OCI-LY7 (cell line): ENCODE results near the gene GALR3. TPM values are rescaled to one million over a fixed set of nuclear protein-coding genes. Genes with fewer than 3 reads are reported as not detected.

Experiments used
- BruUV-seq: library from RNA; stranded (reverse); fragments of 400-500 nt; replicated peaks from 2 replicates; lab custom pipeline; 2021; lab: Mats Ljungman, UMichigan
- CTCF ChIA-PET: fragments of 300-600 bp; sonication (Branson Sonifier 250); formaldehyde crosslinking; loops from one replicate; lab custom pipeline; 2022; ENCODE audit warnings: antibody characterized with exemption; ENCODE audit not compliant: unreplicated experiment; lab: Charles Lee
- POLR2A ChIA-PET: fragments of 300-600 bp; sonication (Branson Sonifier 250); formaldehyde crosslinking; loops from one replicate; lab custom pipeline; 2022; ENCODE audit warnings: antibody characterized with exemption; lab: Charles Lee
- DNase-seq: peaks from one replicate; pipeline ENCODE4 v3.0.0-alpha.2; 2015; ENCODE audit warnings: low spot score
- H2AFZ ChIP-seq: fragments of 200-600 bp; sonication (generic), shearing (Covaris generic); 2 replicates; pipeline ENCODE4 v1.6.1; 2014; ENCODE audit warnings: mild to moderate bottlenecking, antibody characterized with exemption, low read length, moderate library complexity
- H3K27ac ChIP-seq: fragments of 200-600 bp; sonication (generic); 2 replicates; pipeline ENCODE4 v1.5.1; 2014; ENCODE audit warnings: mixed run types, low read depth, mild to moderate bottlenecking, moderate library complexity, low read length, inconsistent platforms; ENCODE audit not compliant: poor library complexity, severe bottlenecking
- H3K36me3 ChIP-seq: fragments of 200-600 bp; sonication (generic); 2 replicates; pipeline ENCODE4 v1.6.1; 2014; ENCODE audit warnings: mild to moderate bottlenecking, antibody characterized with exemption, low read length, moderate library complexity, mixed read lengths; ENCODE audit not compliant: insufficient read depth
- H3K4me1 ChIP-seq: fragments of 200-600 bp; sonication (generic); 2 replicates; pipeline ENCODE4 v1.5.1; 2014; ENCODE audit warnings: mild to moderate bottlenecking, low read length; ENCODE audit not compliant: insufficient read depth, poor library complexity, severe bottlenecking
- H3K4me2 ChIP-seq: fragments of 200-600 bp; sonication (generic); 2 replicates; pipeline ENCODE4 v1.6.1; 2014; ENCODE audit warnings: mild to moderate bottlenecking, low read length
- H3K4me3 ChIP-seq: fragments of 200-600 bp; sonication (generic); 2 replicates; pipeline ENCODE4 v1.5.1; 2014; ENCODE audit warnings: mild to moderate bottlenecking, low read depth, low read length; ENCODE audit not compliant: poor library complexity, severe bottlenecking
- H3K79me2 ChIP-seq: fragments of 200-600 bp; sonication (generic); 2 replicates; pipeline ENCODE4 v1.6.1; 2016; ENCODE audit warnings: low read depth, mild to moderate bottlenecking, low read length, moderate library complexity, mixed read lengths; ENCODE audit not compliant: insufficient read depth
- H3K9me2 ChIP-seq: fragments of 200-600 bp; sonication (generic); 2 replicates; pipeline ENCODE4 v1.6.1; 2016; ENCODE audit warnings: mild to moderate bottlenecking, low read length, mixed read lengths; ENCODE audit not compliant: insufficient read depth
- H3K9me3 ChIP-seq: fragments of 200-600 bp; sonication (generic); 2 replicates; pipeline ENCODE4 v1.6.1; 2014; ENCODE audit warnings: mild to moderate bottlenecking, mixed run types, low read length, mixed read lengths
- H4K20me1 ChIP-seq: fragments of 200-600 bp; sonication (generic); 2 replicates; pipeline ENCODE4 v1.6.1; 2014; ENCODE audit warnings: mild to moderate bottlenecking, antibody characterized with exemption, low read length, moderate library complexity, mixed read lengths; ENCODE audit not compliant: insufficient read depth
- CTCF ChIP-seq: fragments of 200-600 bp; sonication (generic); conservative IDR thresholded peaks from 2 replicates; pipeline ENCODE4 v1.5.1; 2014; ENCODE audit warnings: mild to moderate bottlenecking, antibody characterized with exemption, low read length, moderate library complexity, mixed read lengths
- EZH2phosphoT487 ChIP-seq: fragments of 200-600 bp; sonication (generic); IDR thresholded peaks from 2 replicates; pipeline ENCODE4 v1.6.1; 2018; ENCODE audit warnings: low read depth, borderline replicate concordance, mild to moderate bottlenecking, mixed run types, antibody characterized with exemption, low read length, moderate library complexity, mixed read lengths
- intact Hi-C: fragments of 100-400 bp; cut with micrococcal nuclease; formaldehyde crosslinking; loops from one replicate; pipeline ENCODE4 v1.10.0; 2022; ENCODE audit not compliant: unreplicated experiment
- total RNA-seq, 2 experiments: library from RNA; depleted of rRNA in 1 of 2; stranded (reverse); fragments of >200 nt in 1 of 2; shearing (Covaris generic) in 1 of 2; gene quantifications; 2 replicates each; pipeline ENCODE4 v1.2.3, GENCODE V29; 2014 to 2022

The GALR3 gene
- total RNA-seq, 2 experiments from 2014 or later, result not detected

- POLR2A ChIA-PET, result no interaction called here
- DNase-seq, result no peak
- Histone ChIP-seq H3K4me1 (peaks cover 6% of the 10 kb centered on the region), H3K27ac (no peak overlapping the region), H3K4me2 (no peak overlapping the region), H3K9me3 (no peaks in the 10 kb centered on the region), H4K20me1 (no peaks in the 10 kb centered on the region), H3K79me2 (no peaks in the 10 kb centered on the region), H3K36me3 (peaks cover 2% of the 10 kb centered on the region; the same call in 1 of the 2 replicates), H3K9me2 (no peaks in the 10 kb centered on the region), H2AFZ (no peak overlapping the region), H3K4me3 (no peak overlapping the region)
- no peak for TF ChIP-seq CTCF
- no peak for TF ChIP-seq EZH2phosphoT487
- no TSS peak for BruUV-seq
- intact Hi-C loops, result no loop called here
- CTCF ChIA-PET, result no interaction called here
Measured at GRCh38 chr22:37812869-37813678, 10.1 kb upstream of the GALR3 start.

GRCh38 chr22:37815593-37815992 is 7.6 kb upstream of the GALR3 start:
- DNase-seq, result no peak
- no peaks in the 10 kb centered on the region for H4K20me1 ChIP-seq
- no peaks in the 10 kb centered on the region for H3K79me2 ChIP-seq
- no peak overlapping the region for H3K4me3 ChIP-seq
- no peak overlapping the region for H2AFZ ChIP-seq
- peaks cover 2% of the 10 kb centered on the region; the same call in 1 of the 2 replicates for H3K36me3 ChIP-seq
- no peak overlapping the region for H3K4me2 ChIP-seq
- H3K4me1 ChIP-seq, result no peaks in the 10 kb centered on the region
- H3K9me3 ChIP-seq, result no peaks in the 10 kb centered on the region
- intact Hi-C loops, result no loop called here
- ChIA-PET CTCF (interaction anchor here (0.6 kb wide), 1 partner anchor 197 kb away, joined by 3 read pairs; no protein-coding TSS in a partner anchor), POLR2A (no interaction called here)
- no peak for TF ChIP-seq CTCF
- TF ChIP-seq EZH2phosphoT487, result no peak
- BruUV-seq, result no TSS peak
- H3K27ac ChIP-seq, result no peak overlapping the region
- no peaks in the 10 kb centered on the region for H3K9me2 ChIP-seq
